Measurements from ENCODE around the gene FBXW5. TPM values are rescaled to one million over a fixed set of nuclear protein-coding genes. Genes with fewer than 3 reads are reported as not detected.

Gene FBXW5
- polyA plus RNA-seq, 3 donors: 85.3 to 117 (median 92.7) TPM

- Mint-ChIP-seq H3K4me1 (no peaks in the 10 kb centered on the region), H3K9me3 (peaks cover 0 to 7% (median 0%) of the 10 kb centered on the region in 7 donors), H3K4me3 (no peak overlapping the region), H3K27me3 (ENCODE audit: low read depth in 3 of 3) (peaks cover 54 to 66% (median 54%) of the 10 kb centered on the region in 3 donors), H3K27ac (no peak overlapping the region), H3K36me3 (peaks cover 0 to 3% of the 10 kb centered on the region in 2 donors)
- intact Hi-C loops (cut with micrococcal nuclease): no loop called here
- Histone ChIP-seq H3K9me3 (replicated peaks in 1 of 2; ENCODE audit: control insufficient read depth in 1 of 2, insufficient read depth in 1 of 2, low read length in 2 of 2) (no peaks in the 10 kb centered on the region), H3K79me2 (ENCODE audit: insufficient read depth, low read length) (no peaks in the 10 kb centered on the region), H3K27me3 (ENCODE audit: control insufficient read depth in 2 of 2, insufficient read depth in 2 of 2, low read length in 2 of 2) (peaks cover 19 to 45% of the 10 kb centered on the region in 2 donors), H3K4me2 (replicated peaks; ENCODE audit: extremely low read depth, low read length, poor library complexity, severe bottlenecking) (no peak overlapping the region), H3K4me1 (ENCODE audit: control insufficient read depth in 1 of 2, insufficient read depth in 2 of 2, low read length in 2 of 2) (no peaks in the 10 kb centered on the region), H3K9ac (ENCODE audit: insufficient read depth, low read length, poor library complexity, severe bottlenecking) (no peak overlapping the region), H4K20me1 (ENCODE audit: insufficient read depth, low read length) (no peaks in the 10 kb centered on the region), H3K4me3 (replicated peaks in 1 of 3; ENCODE audit: low read depth in 2 of 3, low read length in 3 of 3) (no peak overlapping the region), H2AFZ (ENCODE audit: insufficient read depth, low read depth, low read length, poor library complexity, severe bottlenecking) (no peak overlapping the region), H3K27ac (ENCODE audit: low read depth in 1 of 2, low read length in 2 of 2) (no peak overlapping the region), H3K36me3 (replicated peaks in 1 of 2; ENCODE audit: control insufficient read depth in 1 of 2, insufficient read depth in 2 of 2, low read length in 2 of 2) (no peaks in the 10 kb centered on the region)
- 51% methylated on average over 25 of the region's 29 CpGs for WGBS (ENCODE audit: insufficient coverage)
- DNase-seq: no peak
- TF ChIP-seq CTCF (IDR thresholded peaks at IDR 0.05): no peak
Observed at GRCh38 chr9:136984464-136985026, 40.0 kb upstream of the FBXW5 start.

GRCh38 chr9:136983656-136984314, 39.2 kb upstream of the FBXW5 start:
- Histone ChIP-seq H3K79me2 (ENCODE audit: insufficient read depth, low read length) (no peaks in the 10 kb centered on the region), H3K27me3 (ENCODE audit: control insufficient read depth in 2 of 2, insufficient read depth in 2 of 2, low read length in 2 of 2) (peaks cover 19 to 40% of the 10 kb centered on the region in 2 donors), H4K20me1 (ENCODE audit: insufficient read depth, low read length) (no peaks in the 10 kb centered on the region), H3K36me3 (replicated peaks in 1 of 2; ENCODE audit: control insufficient read depth in 1 of 2, insufficient read depth in 2 of 2, low read length in 2 of 2) (no peaks in the 10 kb centered on the region), H2AFZ (ENCODE audit: insufficient read depth, low read depth, low read length, poor library complexity, severe bottlenecking) (no peak overlapping the region), H3K4me2 (replicated peaks; ENCODE audit: extremely low read depth, low read length, poor library complexity, severe bottlenecking) (no peak overlapping the region), H3K4me3 (replicated peaks in 1 of 3; ENCODE audit: low read depth in 2 of 3, low read length in 3 of 3) (no peak overlapping the region), H3K9me3 (replicated peaks in 1 of 2; ENCODE audit: control insufficient read depth in 1 of 2, insufficient read depth in 1 of 2, low read length in 2 of 2) (no peaks in the 10 kb centered on the region), H3K9ac (ENCODE audit: insufficient read depth, low read length, poor library complexity, severe bottlenecking) (no peak overlapping the region), H3K4me1 (ENCODE audit: control insufficient read depth in 1 of 2, insufficient read depth in 2 of 2, low read length in 2 of 2) (no peaks in the 10 kb centered on the region), H3K27ac (ENCODE audit: low read depth in 1 of 2, low read length in 2 of 2) (no peak overlapping the region)
- Mint-ChIP-seq H3K9me3 (peaks cover 0 to 7% (median 0%) of the 10 kb centered on the region in 7 donors), H3K27me3 (ENCODE audit: low read depth in 3 of 3) (peaks cover 48 to 69% (median 53%) of the 10 kb centered on the region in 3 donors), H3K4me3 (peak overlapping the region in 1 of 2 donors; percentile 46), H3K36me3 (peaks cover 0 to 3% of the 10 kb centered on the region in 2 donors), H3K27ac (no peak overlapping the region), H3K4me1 (no peaks in the 10 kb centered on the region)
- no peak for DNase-seq
- TF ChIP-seq CTCF (IDR thresholded peaks at IDR 0.05): no peak
- intact Hi-C loops (cut with micrococcal nuclease): no loop called here
- 84% methylated on average over 11 of the region's 11 CpGs for WGBS (ENCODE audit: insufficient coverage)
